ENCODE measurements around the gene PPDPF. TPM values are rescaled to one million over a fixed set of nuclear protein-coding genes. Genes with fewer than 3 reads are reported as not detected.
A peak's percentile ranks its signal among the peaks of the same experiment; 100 is the strongest.

PPDPF gene
- total RNA-seq, 2 experiments from 2014 or later, result 292 to 296 TPM

DNA sequence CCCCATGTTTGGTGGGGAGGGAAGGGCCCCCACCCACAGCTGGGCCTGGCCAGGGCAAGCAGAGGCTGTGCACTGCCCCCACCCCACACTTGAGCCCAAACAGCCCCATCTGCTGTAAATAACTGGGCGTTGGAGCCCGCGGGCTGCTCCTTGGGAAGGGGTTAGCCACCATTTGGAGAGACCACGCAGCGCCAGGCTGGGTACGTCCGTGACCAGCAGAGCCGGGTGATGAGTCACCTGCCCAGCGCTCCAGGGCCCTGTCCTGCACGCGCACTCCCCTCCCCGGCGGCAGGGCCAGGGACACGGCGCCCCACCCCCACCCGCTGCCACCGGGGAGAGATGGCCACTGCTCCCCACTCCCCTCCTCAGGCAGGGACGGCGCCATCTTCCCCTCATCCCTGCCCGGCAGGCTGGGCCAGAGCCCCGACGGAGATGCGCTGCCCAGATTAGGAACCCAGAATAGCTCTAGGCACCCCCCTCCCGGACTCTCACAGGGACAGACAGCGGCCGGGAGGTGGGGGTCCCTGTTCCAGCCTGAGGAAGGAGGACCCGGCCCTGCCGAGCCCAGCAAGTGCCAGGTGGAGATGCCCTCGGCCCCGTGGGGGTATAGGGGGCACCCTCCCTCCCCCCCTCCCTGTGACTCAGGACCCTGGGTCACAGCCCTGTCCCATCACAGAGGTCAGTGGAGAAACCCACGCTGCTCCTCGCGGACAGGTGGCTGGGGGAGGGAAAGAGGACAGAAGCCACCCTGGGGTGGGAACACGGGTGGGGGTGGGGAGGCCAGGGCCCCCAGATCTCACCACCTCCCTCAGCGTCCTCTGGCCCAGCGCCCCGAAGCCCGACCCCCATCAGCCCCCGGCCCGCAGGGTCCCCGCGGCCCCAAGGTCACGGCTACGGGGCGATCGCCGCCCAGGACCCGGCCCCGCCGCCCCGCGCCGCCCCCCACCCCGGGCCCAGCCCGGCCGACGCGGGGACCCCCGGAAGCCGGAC lies 22.3 kb upstream of the PPDPF start:
- no peaks in the 10 kb centered on the region for H3K36me3 Mint-ChIP-seq (ENCODE audit: low read depth)
- CTCF ChIA-PET, result interaction anchor here (1.7 kb wide), 1 partner anchor 23 kb away, joined by 13 read pairs; the partner anchor contains the start of gene PPDPF
- peaks cover 8% of the 10 kb centered on the region for H3K4me1 Mint-ChIP-seq (ENCODE audit: low read depth)
- H3K9me3 Mint-ChIP-seq (ENCODE audit: insufficient read depth), result no peaks in the 10 kb centered on the region
- DNase-seq (no peak), ATAC-seq (no peak)
- no peak overlapping the region for H3K27ac Mint-ChIP-seq
- H3K27me3 Mint-ChIP-seq (ENCODE audit: low read depth), result peaks cover 24% of the 10 kb centered on the region
- POLR2A ChIA-PET, result interaction anchor here (0.6 to 1.0 kb wide), 2 partner anchors 23 to 265 kb away, joined by 3 read pairs; no protein-coding TSS in a partner anchor
- H3K4me3 Mint-ChIP-seq, result no peak overlapping the region

DNA sequence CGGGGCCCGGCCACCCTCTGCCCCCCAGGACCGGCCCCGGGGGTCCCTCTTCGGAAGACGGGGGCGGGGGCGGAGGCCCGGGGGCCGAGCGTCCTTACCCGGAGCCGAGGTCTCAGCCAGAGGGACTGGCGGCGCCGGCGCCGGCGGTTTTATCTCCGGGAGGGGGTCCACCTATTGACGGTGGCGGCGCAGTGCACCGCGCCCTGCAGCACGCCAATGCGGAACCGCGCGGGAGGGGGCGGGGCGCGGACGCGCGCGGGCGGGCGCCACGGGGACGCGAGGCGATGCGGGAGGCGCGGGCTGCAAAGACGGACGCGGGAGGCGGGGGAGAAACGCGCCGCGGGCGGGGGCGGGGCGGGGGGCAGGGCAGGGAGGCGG lies 21.6 kb upstream of the PPDPF start, which contains the start of gene EEF1A2:
EEF1A2 (minus strand) TSS at position 124 of the 378 bp plus-strand sequence. CDS start 1,320 bp downstream, outside the sequence.
- Mint-ChIP-seq H3K4me3 (no peak within 1 kb of the TSS), H3K4me1 (ENCODE audit: low read depth) (peaks cover 8% of the 10 kb centered on the region), H3K27me3 (ENCODE audit: low read depth) (peaks cover 24% of the 10 kb centered on the region), H3K9me3 (ENCODE audit: insufficient read depth) (no peaks in the 10 kb centered on the region), H3K36me3 (ENCODE audit: low read depth) (no peaks in the 10 kb centered on the region), H3K27ac (no peak within 1 kb of the TSS)
- ATAC-seq (peak; percentile 57), DNase-seq (peak; percentile 39)
- POLR2A ChIA-PET, result no interaction called here
- CTCF ChIA-PET, result no interaction called here

DNA sequence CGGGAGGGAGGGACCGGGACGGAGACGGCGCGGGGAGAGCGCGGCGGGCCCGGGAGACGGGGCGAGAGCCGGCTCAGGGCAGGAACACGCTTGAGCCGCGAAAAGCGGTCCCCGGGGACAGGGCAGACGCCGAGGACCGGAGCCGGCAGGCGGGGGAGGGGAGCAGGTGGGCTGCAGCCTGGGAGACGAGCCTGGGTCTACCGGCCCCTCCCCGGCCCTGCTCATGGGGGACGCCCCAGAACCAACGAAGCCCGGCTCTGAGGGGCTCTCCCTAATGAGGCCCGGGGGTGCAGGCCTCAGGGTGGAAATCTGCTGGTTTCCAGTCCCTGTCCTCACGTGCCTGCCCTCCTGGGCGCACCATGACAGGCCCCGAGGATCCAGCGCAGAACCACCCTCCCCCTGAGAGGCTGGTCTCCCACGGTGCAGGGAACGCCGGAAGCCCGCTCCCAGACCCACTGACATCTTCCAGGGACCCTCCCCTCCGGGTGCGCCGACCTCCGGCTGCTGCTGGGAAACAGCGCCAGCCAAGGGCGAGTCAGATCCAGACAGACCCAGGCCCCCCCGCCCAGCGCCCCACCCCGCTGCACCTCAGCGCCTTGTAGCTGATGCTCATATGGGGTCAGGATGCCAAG lies 21.1 kb upstream of the PPDPF start:
- DNase-seq, result no peak

DNA sequence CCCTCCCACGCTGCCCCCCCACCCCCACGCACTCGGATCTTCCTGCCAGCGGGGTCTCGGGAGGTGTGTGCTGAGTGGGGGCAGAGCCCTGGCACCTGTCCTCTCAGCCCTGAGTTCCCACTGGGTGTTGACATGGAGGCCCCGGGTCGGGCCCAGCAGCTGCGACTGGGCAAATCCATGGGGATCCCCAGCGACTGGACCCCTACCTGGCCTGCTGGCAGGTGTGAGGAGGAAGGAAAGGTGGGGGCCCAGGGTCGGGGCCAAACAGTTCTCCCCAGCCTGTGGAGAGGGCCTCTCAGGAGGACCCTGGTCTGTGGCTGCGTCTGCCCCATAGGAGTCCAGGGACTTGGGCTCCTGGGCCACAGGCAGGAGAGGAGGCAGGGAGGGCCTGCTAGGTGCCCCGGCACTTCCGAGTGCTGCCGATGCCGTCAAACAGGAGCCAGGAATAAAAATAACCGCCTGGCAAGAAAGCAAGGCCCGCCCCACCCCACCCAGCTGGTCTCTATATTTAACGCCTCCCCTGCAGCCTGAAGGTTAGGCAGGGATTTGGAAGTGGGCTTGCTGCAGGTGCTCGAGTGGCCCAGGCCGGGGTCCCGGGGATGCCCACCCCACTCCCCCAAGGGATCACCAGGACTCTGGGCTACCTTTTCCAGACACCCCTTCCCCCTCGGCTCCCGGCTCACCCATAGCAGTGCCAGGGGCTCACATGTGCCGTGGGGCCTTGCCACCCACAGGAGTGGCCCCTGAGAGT lies 20.2 kb upstream of the PPDPF start:
- CTCF ChIA-PET, result no interaction called here
- ATAC-seq (no peak), DNase-seq (no peak)
- Mint-ChIP-seq H3K4me3 (no peak overlapping the region), H3K4me1 (ENCODE audit: low read depth) (peaks cover 8% of the 10 kb centered on the region), H3K9me3 (ENCODE audit: insufficient read depth) (no peaks in the 10 kb centered on the region), H3K27ac (no peak overlapping the region), H3K27me3 (ENCODE audit: low read depth) (peaks cover 25% of the 10 kb centered on the region), H3K36me3 (ENCODE audit: low read depth) (no peaks in the 10 kb centered on the region)
- POLR2A ChIA-PET, result no interaction called here

More for the DNA sequence above, 21.1 kb upstream of the PPDPF start:
- CTCF ChIA-PET, result no interaction called here
- H3K9me3 Mint-ChIP-seq (ENCODE audit: insufficient read depth), result no peaks in the 10 kb centered on the region
- peaks cover 25% of the 10 kb centered on the region for H3K27me3 Mint-ChIP-seq (ENCODE audit: low read depth)
- POLR2A ChIA-PET, result no interaction called here
- H3K4me3 Mint-ChIP-seq, result no peak overlapping the region
- peak; percentile 21 for ATAC-seq
- no peaks in the 10 kb centered on the region for H3K36me3 Mint-ChIP-seq (ENCODE audit: low read depth)
- no peak overlapping the region for H3K27ac Mint-ChIP-seq
- H3K4me1 Mint-ChIP-seq (ENCODE audit: low read depth), result peaks cover 8% of the 10 kb centered on the region

DNA sequence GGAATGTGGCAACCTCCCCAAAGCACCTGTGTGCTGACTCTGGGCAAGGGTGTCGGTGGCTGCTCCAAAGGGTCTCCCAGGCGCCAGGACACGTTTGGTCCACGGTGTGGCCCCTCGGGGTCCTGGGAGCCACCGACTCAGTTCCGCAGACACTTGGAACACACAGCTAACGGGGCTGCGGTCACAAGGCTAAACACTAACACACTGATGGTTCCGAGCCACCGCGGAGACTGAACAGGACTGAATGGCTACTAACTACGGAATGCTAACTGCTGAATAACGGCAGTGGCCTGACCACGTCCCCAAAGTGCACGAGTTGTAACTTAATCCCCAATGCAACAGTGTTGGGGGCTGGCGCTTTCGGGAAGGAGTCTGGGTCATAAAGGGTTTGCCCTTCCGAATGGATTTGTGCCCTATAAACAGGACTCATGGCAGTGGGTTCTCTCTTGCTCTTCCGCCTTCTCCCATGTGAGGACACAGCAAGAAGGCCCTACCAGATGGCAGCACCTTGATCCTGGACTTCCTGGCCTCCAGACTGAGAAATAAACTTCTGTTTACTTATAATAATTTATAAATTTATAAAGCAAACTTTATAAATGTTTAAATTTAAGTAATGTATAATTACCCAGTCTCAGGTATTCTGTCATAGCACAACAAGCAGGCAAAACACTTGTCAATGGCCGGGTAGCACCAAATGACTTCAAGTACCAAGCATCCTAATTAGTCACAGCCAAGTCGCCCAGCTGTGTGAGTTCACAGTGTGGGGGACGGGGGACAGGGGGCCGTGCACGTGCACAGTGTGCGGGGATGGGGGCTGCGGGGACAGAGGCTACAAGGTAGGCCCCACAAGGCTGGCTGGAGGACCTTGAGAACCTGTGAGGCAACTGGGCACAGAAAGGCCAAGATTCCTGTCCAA lies 19.4 kb upstream of the PPDPF start:
- Mint-ChIP-seq H3K27ac (peak overlapping the region; percentile 46), H3K4me1 (ENCODE audit: low read depth) (peaks cover 7% of the 10 kb centered on the region), H3K36me3 (ENCODE audit: low read depth) (no peaks in the 10 kb centered on the region), H3K4me3 (no peak overlapping the region), H3K27me3 (ENCODE audit: low read depth) (peaks cover 25% of the 10 kb centered on the region), H3K9me3 (ENCODE audit: insufficient read depth) (no peaks in the 10 kb centered on the region)
- ChIA-PET POLR2A (no interaction called here), CTCF (no interaction called here)
- no peak for DNase-seq
- no peak for ATAC-seq

DNA sequence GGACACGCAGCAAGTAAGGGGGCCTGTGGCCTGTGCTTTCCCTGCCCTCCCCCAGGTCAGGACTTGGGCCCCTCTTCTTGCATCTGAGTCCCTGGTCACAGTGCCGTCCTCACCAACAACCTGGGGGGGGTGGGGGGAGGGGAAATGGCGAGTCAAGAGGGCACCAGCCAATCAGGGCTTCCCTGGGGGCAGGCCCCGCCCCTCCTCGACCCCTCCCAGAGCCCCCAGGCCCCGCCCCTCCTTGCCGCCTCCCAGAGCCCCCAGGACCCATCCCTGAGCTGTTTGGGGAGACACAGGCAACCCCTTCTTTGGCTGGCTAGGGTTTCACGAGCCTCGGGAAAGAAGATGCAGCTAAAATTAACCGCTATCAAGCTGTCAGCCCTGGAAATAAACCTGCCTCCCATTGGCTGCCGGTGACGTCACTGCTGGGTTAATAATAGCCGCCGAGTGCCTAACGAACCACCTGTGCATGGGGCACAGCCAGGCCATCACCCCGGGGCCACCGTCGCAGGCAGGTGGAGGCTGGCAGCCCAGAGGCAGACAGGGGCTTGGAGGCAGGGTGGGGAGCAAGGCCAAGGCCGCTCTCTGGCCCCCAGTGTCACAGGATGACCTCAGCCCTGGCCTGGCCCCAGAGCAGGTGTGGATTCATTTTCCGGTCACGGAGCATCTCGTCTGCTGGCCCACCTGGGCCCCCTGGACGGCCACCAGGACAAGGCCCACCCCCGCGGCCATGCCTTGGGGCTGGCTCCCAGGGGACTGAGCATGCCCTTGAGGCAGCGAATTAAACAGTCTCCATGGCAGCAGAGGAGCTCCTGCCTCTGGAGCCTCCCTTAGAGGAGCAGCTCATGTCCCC lies 18.5 kb upstream of the PPDPF start:
- no peaks in the 10 kb centered on the region for H3K36me3 Mint-ChIP-seq (ENCODE audit: low read depth)
- no peak overlapping the region for H3K4me3 Mint-ChIP-seq
- peaks cover 4% of the 10 kb centered on the region for H3K4me1 Mint-ChIP-seq (ENCODE audit: low read depth)
- peaks cover 22% of the 10 kb centered on the region for H3K27me3 Mint-ChIP-seq (ENCODE audit: low read depth)
- ATAC-seq, result no peak
- no peak overlapping the region for H3K27ac Mint-ChIP-seq
- no peaks in the 10 kb centered on the region for H3K9me3 Mint-ChIP-seq (ENCODE audit: insufficient read depth)
- POLR2A ChIA-PET, result no interaction called here
- CTCF ChIA-PET, result no interaction called here
- no peak for DNase-seq

DNA sequence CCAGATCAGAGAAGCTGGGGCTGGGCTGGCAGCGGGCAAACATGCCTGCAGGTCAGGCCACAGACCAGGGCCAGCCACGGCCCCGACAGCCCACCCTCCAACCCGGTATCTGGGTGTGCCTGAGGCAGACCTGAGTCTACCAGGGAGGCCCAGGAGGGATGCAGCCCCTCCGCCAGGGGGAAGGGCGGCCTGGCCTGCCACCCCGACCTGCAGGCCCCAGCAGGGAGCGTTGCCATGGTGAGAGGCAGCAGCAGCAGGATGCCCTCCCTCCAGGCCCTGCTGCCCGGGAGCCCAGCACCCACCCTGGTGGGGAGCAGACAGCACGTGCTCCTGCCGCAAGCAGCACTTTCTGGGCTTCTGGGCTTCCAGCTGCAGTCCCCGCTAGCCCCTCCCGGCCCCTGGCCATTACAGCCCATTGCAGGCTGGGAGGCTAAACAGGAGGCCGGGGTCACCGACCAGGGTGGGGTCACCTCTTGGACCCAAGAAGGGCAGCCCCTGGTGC lies 17.8 kb upstream of the PPDPF start:
- CTCF ChIA-PET, result no interaction called here
- Mint-ChIP-seq H3K36me3 (ENCODE audit: low read depth) (no peaks in the 10 kb centered on the region), H3K4me1 (ENCODE audit: low read depth) (peaks cover 4% of the 10 kb centered on the region), H3K4me3 (no peak overlapping the region), H3K9me3 (ENCODE audit: insufficient read depth) (no peaks in the 10 kb centered on the region), H3K27me3 (ENCODE audit: low read depth) (peaks cover 17% of the 10 kb centered on the region), H3K27ac (no peak overlapping the region)
- no peak for ATAC-seq
- DNase-seq, result no peak
- POLR2A ChIA-PET, result no interaction called here

DNA sequence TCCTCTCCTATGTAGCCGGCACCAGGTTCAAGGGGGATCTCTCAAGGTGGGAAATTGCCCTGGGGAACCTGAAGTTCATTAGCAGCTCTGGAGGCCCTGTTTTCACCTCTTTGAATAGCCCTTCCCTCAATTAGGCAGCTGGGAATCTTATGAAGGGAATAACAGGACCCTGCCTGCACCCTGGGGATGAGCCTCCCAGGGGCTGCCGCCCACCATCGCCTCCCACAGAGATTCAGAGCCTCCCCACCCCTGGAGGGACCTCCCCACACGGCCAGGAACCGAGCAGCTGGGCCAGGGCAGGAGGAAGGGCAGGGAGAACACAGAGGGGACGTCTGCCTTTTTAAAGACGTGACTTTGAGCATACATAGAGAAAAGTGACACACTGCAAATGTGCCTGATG lies 17.0 kb upstream of the PPDPF start:
- POLR2A ChIA-PET, result no interaction called here
- H3K4me1 Mint-ChIP-seq (ENCODE audit: low read depth), result peaks cover 10% of the 10 kb centered on the region
- H3K36me3 Mint-ChIP-seq (ENCODE audit: low read depth), result no peaks in the 10 kb centered on the region
- peaks cover 22% of the 10 kb centered on the region for H3K27me3 Mint-ChIP-seq (ENCODE audit: low read depth)
- CTCF ChIA-PET, result no interaction called here
- no peak overlapping the region for H3K27ac Mint-ChIP-seq
- H3K4me3 Mint-ChIP-seq, result no peak overlapping the region
- DNase-seq, result no peak
- no peak for ATAC-seq
- H3K9me3 Mint-ChIP-seq (ENCODE audit: insufficient read depth), result no peaks in the 10 kb centered on the region

DNA sequence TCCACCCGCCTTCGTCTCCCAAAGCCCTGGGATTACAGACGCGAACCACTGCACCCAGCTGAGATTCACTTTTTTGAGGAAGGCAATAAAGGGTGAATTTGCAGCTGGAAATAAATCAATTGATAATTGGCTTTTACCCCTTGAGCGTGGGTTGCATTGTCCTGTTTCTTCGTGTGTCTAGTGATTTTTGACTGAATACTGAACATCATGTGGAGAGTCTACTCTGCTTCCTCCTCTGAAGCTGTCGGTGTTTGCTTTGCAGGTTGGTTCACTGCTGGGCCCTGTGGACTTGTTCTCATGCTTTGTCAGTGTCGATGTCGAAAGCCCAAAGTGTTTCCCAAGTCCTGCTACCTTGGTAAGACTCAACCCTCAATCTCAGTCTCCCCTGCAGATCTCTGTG lies 15.9 kb upstream of the PPDPF start:
- no peak for DNase-seq
- H3K27me3 Mint-ChIP-seq (ENCODE audit: low read depth), result peaks cover 25% of the 10 kb centered on the region
- peaks cover 10% of the 10 kb centered on the region for H3K4me1 Mint-ChIP-seq (ENCODE audit: low read depth)
- H3K9me3 Mint-ChIP-seq (ENCODE audit: insufficient read depth), result no peaks in the 10 kb centered on the region
- ChIA-PET CTCF (interaction anchor here (1.5 kb wide), 1 partner anchor 9 kb away, joined by 5 read pairs; no protein-coding TSS in a partner anchor), POLR2A (no interaction called here)
- ATAC-seq, result no peak
- no peaks in the 10 kb centered on the region for H3K36me3 Mint-ChIP-seq (ENCODE audit: low read depth)
- H3K27ac Mint-ChIP-seq, result no peak overlapping the region
- no peak overlapping the region for H3K4me3 Mint-ChIP-seq

DNA sequence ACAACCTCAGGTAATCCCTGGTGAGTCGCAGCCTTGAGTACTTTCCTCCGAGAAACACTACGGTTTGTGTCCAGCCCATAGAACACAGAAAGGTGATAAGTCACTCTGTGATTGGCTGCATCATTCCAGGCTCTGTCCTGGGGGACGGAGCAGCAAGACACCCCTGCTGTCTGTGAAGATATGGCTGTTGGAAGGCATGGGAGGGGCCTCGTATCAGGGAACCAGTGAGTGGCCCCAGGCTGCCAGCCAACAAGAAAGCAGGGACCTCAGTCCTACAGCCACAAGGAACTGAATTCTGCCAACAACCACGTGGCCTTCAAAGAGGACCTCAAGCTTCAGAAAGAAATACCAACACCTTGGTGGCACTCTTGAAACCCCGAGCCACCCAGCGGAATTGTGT lies 15.3 kb upstream of the PPDPF start:
- DNase-seq, result no peak
- H3K9me3 Mint-ChIP-seq (ENCODE audit: insufficient read depth), result no peaks in the 10 kb centered on the region
- peaks cover 10% of the 10 kb centered on the region for H3K4me1 Mint-ChIP-seq (ENCODE audit: low read depth)
- no peak overlapping the region for H3K4me3 Mint-ChIP-seq
- no peak overlapping the region for H3K27ac Mint-ChIP-seq
- ATAC-seq, result no peak
- peaks cover 23% of the 10 kb centered on the region for H3K27me3 Mint-ChIP-seq (ENCODE audit: low read depth)
- ChIA-PET POLR2A (interaction anchor here (0.5 kb wide), 1 partner anchor 485 kb away, joined by 3 read pairs; no protein-coding TSS in a partner anchor), CTCF (interaction anchor here (1.5 kb wide), 1 partner anchor 9 kb away, joined by 5 read pairs; no protein-coding TSS in a partner anchor)
- no peaks in the 10 kb centered on the region for H3K36me3 Mint-ChIP-seq (ENCODE audit: low read depth)

All from activated CD8-positive, alpha-beta T cell treated with anti-CD3 and anti-CD28 coated beads, Interleukin-2, amount 10 ng/mL, durations not matched to agents 7 days and 5 days (primary cell).